Nephron (organoid): ENCODE data around the gene MOXD1.

Source experiments
- H3K27ac Mint-ChIP-seq, 3 experiments: 2 replicates each; pipeline ENCODE4 v1.8.0; 2020; ENCODE audit warnings: mixed read lengths in 3 of 3, mild to moderate bottlenecking in 2 of 3, moderate library complexity in 1 of 3
- H3K27me3 Mint-ChIP-seq: 2 replicates; pipeline ENCODE4 v1.8.0; 2021; ENCODE audit warnings: low read depth, mild to moderate bottlenecking, moderate library complexity, mixed read lengths
- H3K36me3 Mint-ChIP-seq: 2 replicates; pipeline ENCODE4 v1.8.0; 2020; ENCODE audit warnings: low read depth, mixed read lengths
- H3K4me1 Mint-ChIP-seq: 2 replicates; pipeline ENCODE4 v1.8.0; 2020; ENCODE audit warnings: mixed read lengths
- H3K4me3 Mint-ChIP-seq, 3 experiments: 2 replicates each; pipeline ENCODE4 v1.8.0; 2020; ENCODE audit warnings: mild to moderate bottlenecking in 3 of 3, mixed read lengths in 3 of 3, moderate library complexity in 2 of 3
- H3K9me3 Mint-ChIP-seq: 2 replicates; pipeline ENCODE4 v1.8.0; 2020; ENCODE audit warnings: mixed read lengths
- TF ChIP-seq, protein P1 (sequence below), 3 experiments: fragments of 200-600 bp; sonication (generic); IDR thresholded peaks; one replicate each; pipeline ENCODE4 v1.5.0; 2021; ENCODE audit warnings: antibody characterized with exemption in 3 of 3; ENCODE audit not compliant: unreplicated experiment in 3 of 3

The MOXD1 gene

DNA sequence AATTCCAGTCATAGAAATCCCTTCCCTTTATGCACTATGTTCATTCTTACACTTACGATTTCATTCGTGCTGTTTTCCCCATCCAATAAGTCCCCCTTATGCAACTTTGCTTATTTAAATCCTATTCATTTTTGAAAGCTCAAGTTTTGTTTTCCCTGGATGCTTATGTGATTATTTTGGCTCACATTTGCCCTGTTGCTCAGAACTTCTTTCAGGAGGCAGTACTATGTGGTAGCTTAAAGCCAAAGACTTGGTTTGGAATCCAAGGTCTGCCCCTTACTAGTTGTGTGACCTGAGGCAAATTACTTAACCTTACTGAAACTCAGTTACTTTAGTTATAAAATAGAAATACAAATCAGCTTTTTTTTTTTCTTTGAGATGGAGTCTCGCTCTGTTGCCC lies 59.6 kb downstream of the MOXD1 start:
- peaks cover 28% of the 10 kb centered on the region for H3K9me3 Mint-ChIP-seq
- H3K36me3 Mint-ChIP-seq: peaks cover 57% of the 10 kb centered on the region
- no peaks in the 10 kb centered on the region for H3K27me3 Mint-ChIP-seq
- H3K27ac Mint-ChIP-seq: no peak overlapping the region
- TF ChIP-seq, protein P1, sequence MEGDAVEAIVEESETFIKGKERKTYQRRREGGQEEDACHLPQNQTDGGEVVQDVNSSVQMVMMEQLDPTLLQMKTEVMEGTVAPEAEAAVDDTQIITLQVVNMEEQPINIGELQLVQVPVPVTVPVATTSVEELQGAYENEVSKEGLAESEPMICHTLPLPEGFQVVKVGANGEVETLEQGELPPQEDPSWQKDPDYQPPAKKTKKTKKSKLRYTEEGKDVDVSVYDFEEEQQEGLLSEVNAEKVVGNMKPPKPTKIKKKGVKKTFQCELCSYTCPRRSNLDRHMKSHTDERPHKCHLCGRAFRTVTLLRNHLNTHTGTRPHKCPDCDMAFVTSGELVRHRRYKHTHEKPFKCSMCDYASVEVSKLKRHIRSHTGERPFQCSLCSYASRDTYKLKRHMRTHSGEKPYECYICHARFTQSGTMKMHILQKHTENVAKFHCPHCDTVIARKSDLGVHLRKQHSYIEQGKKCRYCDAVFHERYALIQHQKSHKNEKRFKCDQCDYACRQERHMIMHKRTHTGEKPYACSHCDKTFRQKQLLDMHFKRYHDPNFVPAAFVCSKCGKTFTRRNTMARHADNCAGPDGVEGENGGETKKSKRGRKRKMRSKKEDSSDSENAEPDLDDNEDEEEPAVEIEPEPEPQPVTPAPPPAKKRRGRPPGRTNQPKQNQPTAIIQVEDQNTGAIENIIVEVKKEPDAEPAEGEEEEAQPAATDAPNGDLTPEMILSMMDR (IDR thresholded peaks at IDR 0.05; ENCODE audit: unreplicated experiment in 3 of 3): no peak
- H3K4me1 Mint-ChIP-seq: no peaks in the 10 kb centered on the region
- H3K4me3 Mint-ChIP-seq: no peak overlapping the region

DNA sequence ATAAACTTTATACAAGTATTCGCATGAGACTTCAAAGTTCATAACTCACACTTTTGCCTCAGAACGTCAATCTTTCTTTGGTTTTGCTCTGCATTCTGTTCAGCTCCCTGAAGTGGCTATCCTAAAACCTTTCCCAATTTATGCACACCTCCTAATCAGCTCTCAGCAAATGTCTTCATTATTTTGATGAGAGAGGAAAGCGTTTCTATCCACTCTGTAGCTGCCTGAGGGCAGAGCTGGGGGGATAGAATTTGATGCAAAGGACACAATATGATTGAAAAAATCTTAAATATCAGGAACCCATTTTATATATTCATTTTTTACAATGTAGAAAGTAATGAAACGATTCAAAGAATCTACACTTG lies 66.8 kb downstream of the MOXD1 start:
- peaks cover 5% of the 10 kb centered on the region for H3K4me1 Mint-ChIP-seq
- no peak overlapping the region for H3K4me3 Mint-ChIP-seq
- H3K36me3 Mint-ChIP-seq: peaks cover 54% of the 10 kb centered on the region
- H3K27me3 Mint-ChIP-seq: no peaks in the 10 kb centered on the region
- TF ChIP-seq, protein P1 (IDR thresholded peaks at IDR 0.05; ENCODE audit: unreplicated experiment in 3 of 3): no peak
- H3K9me3 Mint-ChIP-seq: peaks cover 9% of the 10 kb centered on the region
- H3K27ac Mint-ChIP-seq: peak overlapping the region in 1 of 3 experiments; percentile 11

DNA sequence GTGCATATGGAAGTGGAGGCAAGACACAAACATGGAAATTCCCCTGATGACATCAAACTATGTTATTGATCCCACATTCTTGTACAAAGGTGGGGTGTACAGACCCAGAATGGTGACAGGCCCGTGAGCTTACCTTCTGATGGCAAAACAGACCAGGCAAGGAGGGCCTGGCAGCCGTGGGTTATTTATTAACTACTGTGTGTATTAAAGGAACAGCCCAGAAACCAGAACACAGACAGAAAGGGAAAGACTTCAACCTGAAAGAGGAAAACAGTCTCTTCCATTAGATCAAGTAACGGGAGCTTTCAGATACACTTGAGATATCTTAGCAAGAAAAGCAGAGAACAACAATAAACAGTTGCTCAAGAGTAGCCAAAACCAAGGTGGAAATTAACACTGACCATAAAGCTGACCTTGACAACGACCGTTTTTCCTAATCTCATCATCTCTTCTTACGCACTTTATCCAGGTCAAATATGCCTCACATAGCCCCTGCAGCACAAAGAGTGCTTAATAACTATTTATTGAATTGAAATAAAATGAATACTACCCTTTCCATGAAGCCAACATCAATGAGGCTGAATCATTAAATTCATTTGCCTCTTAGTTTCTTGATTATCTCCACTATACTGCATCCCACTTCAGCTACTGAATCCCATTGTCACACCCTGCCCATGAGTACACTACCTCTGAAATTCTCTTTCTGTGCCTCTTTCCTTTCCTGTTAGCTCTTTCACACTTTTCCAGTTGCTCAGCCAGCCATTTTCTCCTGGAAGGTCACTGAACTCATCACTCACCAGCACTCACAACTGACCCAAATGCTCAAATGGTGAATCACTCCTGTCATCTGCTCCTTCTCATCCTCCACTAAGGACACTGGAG lies 67.4 kb downstream of the MOXD1 start:
- peaks cover 5% of the 10 kb centered on the region for H3K4me1 Mint-ChIP-seq
- H3K4me3 Mint-ChIP-seq: no peak overlapping the region
- peaks cover 9% of the 10 kb centered on the region for H3K9me3 Mint-ChIP-seq
- TF ChIP-seq, protein P1 (IDR thresholded peaks at IDR 0.05; ENCODE audit: unreplicated experiment in 3 of 3): no peak
- no peaks in the 10 kb centered on the region for H3K27me3 Mint-ChIP-seq
- peaks cover 54% of the 10 kb centered on the region for H3K36me3 Mint-ChIP-seq
- H3K27ac Mint-ChIP-seq: peak overlapping the region in 2 of 3 experiments; percentile 11 to 62

DNA sequence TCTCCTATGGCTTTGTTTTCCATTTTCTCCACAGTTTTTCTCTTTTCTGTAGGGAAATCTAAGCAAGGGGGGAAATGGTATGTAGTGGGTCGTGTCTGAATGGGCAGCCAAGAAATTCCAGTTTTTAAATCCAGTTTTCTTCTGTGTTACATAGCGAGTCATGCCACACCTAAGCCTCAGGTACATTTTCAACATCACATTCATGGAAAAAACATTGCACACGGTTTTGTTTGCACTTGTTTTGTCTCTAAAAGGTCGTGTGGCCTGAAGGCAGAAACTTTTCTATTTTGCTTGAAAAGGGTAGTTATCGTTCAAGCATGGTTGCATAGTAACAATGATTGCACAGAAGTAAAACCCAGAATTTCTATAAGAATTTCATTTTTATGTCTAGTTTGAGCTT lies 70.5 kb downstream of the MOXD1 start:
- peaks cover 5% of the 10 kb centered on the region for H3K4me1 Mint-ChIP-seq
- H3K4me3 Mint-ChIP-seq: no peak overlapping the region
- peaks cover 3% of the 10 kb centered on the region for H3K9me3 Mint-ChIP-seq
- H3K27ac Mint-ChIP-seq: no peak overlapping the region
- no peaks in the 10 kb centered on the region for H3K27me3 Mint-ChIP-seq
- TF ChIP-seq, protein P1 (IDR thresholded peaks at IDR 0.05; ENCODE audit: unreplicated experiment in 3 of 3): no peak
- peaks cover 36% of the 10 kb centered on the region for H3K36me3 Mint-ChIP-seq

DNA sequence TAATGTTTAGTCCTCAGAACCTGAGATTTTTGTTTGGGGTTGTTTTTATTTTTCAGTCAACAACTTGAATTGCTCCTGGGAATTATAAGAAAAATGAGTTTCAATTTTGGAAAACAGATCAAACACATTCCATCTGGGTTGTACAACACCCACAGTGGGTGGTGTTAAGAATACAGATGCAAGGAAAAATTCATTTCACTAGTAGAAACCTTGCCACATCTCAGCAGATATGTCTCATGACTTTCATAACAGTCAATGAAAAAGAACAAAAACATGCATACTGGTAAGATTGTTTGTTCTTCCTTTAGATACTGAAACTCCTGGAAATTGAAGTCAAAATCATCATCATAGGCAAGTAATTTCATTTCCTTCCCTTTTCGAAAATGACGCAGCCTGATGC lies 78.9 kb downstream of the MOXD1 start:
- Mint-ChIP-seq H3K4me1 (no peaks in the 10 kb centered on the region), H3K9me3 (peaks cover 9% of the 10 kb centered on the region), H3K27me3 (no peaks in the 10 kb centered on the region), H3K27ac (peak overlapping the region in 2 of 3 experiments; percentile 23 to 43), H3K36me3 (peaks cover 64% of the 10 kb centered on the region), H3K4me3 (no peak overlapping the region)
- TF ChIP-seq, protein P1 (IDR thresholded peaks at IDR 0.05; ENCODE audit: unreplicated experiment in 3 of 3): no peak

DNA sequence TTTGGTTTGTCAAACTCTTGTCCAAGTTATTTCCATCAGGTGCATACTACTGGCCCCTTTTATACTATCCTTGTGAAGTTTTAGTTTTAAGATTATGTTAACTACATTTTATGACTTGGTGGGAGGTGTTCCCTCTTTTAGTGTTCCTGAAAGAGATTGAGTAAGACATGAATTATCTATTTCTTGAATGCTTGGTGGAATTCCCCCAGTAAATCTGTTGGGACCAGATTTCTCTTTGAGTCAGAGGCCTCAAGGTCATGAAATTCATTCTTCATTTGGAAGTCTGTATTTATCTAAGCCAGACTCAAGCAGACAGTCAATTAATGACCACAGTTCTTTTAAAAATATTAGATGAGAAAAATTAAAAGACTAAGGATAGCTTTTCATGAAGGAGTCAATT lies 81.3 kb downstream of the MOXD1 start:
- TF ChIP-seq, protein P1 (IDR thresholded peaks at IDR 0.05; ENCODE audit: unreplicated experiment in 3 of 3): no peak

More for the DNA sequence above, 81.3 kb downstream of the MOXD1 start:
- no peak overlapping the region for H3K4me3 Mint-ChIP-seq
- H3K4me1 Mint-ChIP-seq: no peaks in the 10 kb centered on the region
- H3K9me3 Mint-ChIP-seq: peaks cover 21% of the 10 kb centered on the region
- peaks cover 78% of the 10 kb centered on the region for H3K36me3 Mint-ChIP-seq
- peak overlapping the region in 2 of 3 experiments; percentile 64 to 77 for H3K27ac Mint-ChIP-seq
- no peaks in the 10 kb centered on the region for H3K27me3 Mint-ChIP-seq
